Motor neuron (in vitro differentiated cells): ENCODE measurements around the gene SLC25A6. TPM values are rescaled to one million over a fixed set of nuclear protein-coding genes. Genes with fewer than 3 reads are reported as not detected.
"Not testable (repeated sequence)": the region's sequence is repeated elsewhere in the genome, so short reads cannot be mapped to it uniquely, and the experiment has no call there.

ENCODE experiments used
- ATAC-seq, 8 experiments: fragments of 200-7000 bp; cut with Tn5 transposase; replicated peaks in 6 of 8; 2 replicates each; pipeline ENCODE4 v1.8.0; 2021; ENCODE audit warnings: mild to moderate bottlenecking in 8 of 8, moderate library complexity in 8 of 8
- H3K27ac ChIP-seq, 2 donors: fragments of 250-450 bp; sonication (Bioruptor Pico); 2 replicates each; pipeline ENCODE4 v1.9.0; 2021; ENCODE audit warnings: antibody characterized with exemption in 2 of 2, mild to moderate bottlenecking in 2 of 2, moderate library complexity in 1 of 2
- H3K4me1 ChIP-seq, 2 donors: fragments of 250-450 bp; sonication (Bioruptor Pico); replicated peaks in 1 of 2; 2 replicates each; pipeline ENCODE4 v1.6.1; 2021; ENCODE audit warnings: antibody characterized with exemption in 2 of 2, mild to moderate bottlenecking in 2 of 2, moderate library complexity in 1 of 2
- H3K4me3 ChIP-seq, 5 donors: fragments of 250-450 bp; sonication (Bioruptor Pico); 2 replicates each; pipeline ENCODE4 v1.9.0; 2021; ENCODE audit warnings: antibody characterized with exemption in 5 of 5, mild to moderate bottlenecking in 5 of 5, moderate library complexity in 4 of 5
- WGBS, 10 experiments: fragments of 450-650 bp; shearing (Covaris generic); methylation state at CpG; one replicate each; pipeline ENCODE4 v1.0.0; 2022; 5-methylcytosine and 5-hydroxymethylcytosine counted together
- in situ Hi-C, 9 experiments: fragments of 400-800 bp; cut with MboI; loops; one replicate each; pipeline ENCODE4 v1.15.0; 2021; ENCODE audit warnings: low sequenced_read_pairs in 9 of 9, low pct_unique_long_range_greater_than_20kb in 2 of 9; ENCODE audit not compliant: unreplicated experiment in 9 of 9
- total RNA-seq, 8 experiments: library from RNA; unstranded; fragments of 300-600 nt; gene quantifications; 2 replicates each; pipeline versions ENCODE4 v1.2.3 to v1.2.4, GENCODE V29; 2022

Gene SLC25A6
- total RNA-seq, 8 experiments from 2014 or later: 145 to 398 (median 286) TPM

DNA sequence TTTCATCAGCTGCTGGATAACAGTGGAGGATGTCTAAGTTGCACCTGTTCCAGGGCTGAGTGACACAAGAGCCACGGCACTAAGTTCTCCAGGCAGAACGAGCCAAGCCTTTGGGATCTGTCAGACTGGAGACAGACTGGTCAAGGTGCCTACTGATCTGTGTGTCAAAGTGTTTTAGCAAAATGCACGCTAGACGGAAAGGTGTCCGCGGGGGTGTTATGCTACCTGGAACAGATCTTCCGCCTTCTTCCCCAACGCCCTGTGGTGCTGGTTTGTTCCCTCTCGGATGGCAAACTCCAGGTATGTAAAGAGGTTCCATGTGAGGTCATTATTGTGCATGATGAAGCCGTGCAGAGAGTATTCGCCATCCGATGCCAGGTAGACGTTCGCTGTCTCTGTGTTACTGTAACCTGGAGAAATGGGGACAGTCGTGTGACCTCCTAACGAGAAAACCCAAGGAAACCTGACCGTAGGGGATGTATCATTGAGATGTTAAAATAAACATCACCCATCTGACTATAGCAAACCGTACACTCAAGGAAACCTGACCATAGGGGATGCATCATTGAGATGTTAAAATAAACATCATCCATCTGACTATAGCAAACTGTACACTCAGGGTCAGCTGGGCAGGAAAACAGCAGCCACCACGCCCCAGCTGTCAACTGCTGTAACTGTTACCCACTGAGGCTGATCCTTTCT is 29.7 kb upstream of the SLC25A6 start:
- in situ Hi-C loops: no loop called here
- H3K4me1 ChIP-seq: no peaks in the 10 kb centered on the region

DNA sequence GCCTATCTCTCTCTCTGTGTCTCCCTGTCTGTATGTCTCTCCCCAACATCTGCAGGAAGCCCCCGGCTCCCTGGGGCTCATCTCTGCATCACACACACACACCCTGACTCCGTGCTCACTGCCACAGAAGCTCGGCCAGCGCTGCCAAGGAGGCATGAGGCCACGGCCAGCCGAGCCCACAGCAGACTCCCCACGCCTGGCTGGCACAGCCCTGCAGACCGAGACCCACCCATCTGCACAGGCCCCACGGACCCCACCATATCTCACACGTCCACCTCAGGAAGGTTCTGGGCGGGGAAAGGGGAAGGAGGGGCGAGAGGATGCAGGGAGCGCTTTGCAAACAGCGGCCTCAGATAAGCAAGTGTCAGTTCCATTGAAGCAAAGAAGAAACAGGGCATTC is 28.5 kb upstream of the SLC25A6 start:
- Histone ChIP-seq H3K4me3 (no peak overlapping the region), H3K4me1 (no peaks in the 10 kb centered on the region), H3K27ac (no peak overlapping the region)
- in situ Hi-C loops: no loop called here
- ATAC-seq: peak in 1 of 8 experiments; percentile 9
- 49 to 92% (median 82%) methylated on average over 1 to 9 of the region's 14 CpGs; no CpG with 5 or more reads in 4 of the 10 experiments for WGBS, 10 experiments

More for the DNA sequence above, 29.7 kb upstream of the SLC25A6 start:
- 60 to 100% (median 96%) methylated on average over 1 to 16 of the region's 19 CpGs; no CpG with 5 or more reads in 1 of the 10 experiments for WGBS, 10 experiments
- Histone ChIP-seq H3K4me3 (no peak overlapping the region), H3K27ac (no peak overlapping the region)
- ATAC-seq: no peak

DNA sequence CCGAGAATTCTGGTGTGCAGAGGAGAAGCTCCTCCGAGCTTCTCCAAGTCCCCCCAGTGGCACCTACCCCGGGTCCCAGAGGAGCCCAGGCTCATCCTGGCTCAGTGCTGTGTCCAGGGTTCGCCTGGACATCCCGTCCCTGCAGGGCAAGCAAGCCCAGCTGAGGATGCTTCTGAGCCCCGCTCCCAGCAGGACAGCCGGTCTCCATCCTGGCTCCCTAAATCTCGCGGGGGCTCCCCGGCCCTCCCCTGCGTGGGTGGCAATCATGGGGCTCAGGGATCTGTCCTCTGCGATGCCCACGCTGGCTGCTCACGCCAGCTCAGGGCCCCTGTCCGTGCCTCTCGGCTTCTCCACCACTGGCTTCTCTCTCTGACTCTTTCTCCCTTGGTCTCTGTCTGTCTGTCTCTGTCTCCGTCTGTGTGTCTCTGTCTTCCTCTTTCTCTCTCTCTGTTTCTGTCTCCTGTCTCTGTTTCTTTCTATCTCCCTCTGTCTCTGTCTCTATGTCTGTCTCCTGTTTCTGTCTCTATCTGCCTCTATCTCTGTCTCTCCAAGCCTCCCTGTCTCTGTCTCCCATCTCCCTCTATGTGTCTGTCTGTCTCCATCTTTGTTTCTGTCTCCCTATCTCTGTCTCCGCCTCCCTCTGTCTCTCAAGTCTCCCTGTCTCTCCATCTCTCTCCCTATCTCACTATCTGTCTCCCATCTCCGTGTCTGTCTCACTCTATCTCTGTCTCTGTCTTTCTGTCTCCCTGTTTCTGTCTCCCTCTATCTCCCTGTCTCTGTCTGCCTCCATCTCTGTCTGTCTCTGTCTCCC is 27.8 kb upstream of the SLC25A6 start:
- in situ Hi-C loops: no loop called here
- ATAC-seq: peak in 1 of 8 experiments; percentile 7
- Histone ChIP-seq H3K4me1 (no peaks in the 10 kb centered on the region), H3K4me3 (no peak overlapping the region), H3K27ac (no peak overlapping the region)
- 50 to 93% (median 88%) methylated on average over 2 to 10 of the region's 19 CpGs for WGBS, 10 experiments

DNA sequence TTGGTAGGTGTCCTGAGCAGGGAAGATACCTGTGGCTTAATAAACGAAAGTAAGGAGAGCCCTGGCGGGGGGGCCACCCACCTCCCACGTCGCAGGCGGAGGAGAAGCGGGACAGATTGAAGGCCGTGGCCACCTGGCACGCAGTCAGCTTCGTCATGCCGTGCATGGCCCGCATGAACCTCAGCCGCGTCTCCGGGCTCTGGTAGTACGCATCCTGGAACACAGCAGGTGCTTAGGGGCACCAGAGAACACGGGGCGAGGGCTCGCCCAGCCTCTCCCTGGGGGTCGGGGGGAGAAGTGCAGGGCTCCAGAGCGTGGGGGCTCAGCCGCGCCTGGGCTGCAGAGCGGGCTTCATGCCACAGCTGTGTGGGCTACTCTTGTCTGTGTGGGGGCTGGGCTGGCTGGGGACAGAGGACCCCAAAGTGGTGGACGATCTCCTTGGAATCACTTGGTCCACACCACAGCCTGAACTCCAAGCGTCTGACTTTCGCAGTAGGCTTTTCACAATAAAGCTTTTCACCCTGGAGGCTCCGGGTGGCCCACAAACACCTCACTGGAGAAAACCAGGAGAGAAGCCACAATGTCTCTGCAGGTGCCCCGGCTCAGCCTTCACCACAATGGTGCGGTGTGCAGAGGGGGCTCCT is 27.1 kb upstream of the SLC25A6 start:
- Histone ChIP-seq H3K4me1 (no peaks in the 10 kb centered on the region), H3K27ac (no peak overlapping the region), H3K4me3 (no peak overlapping the region)
- WGBS, 10 experiments: 90 to 100% (median 98%) methylated on average over 1 to 11 of the region's 29 CpGs; no CpG with 5 or more reads in 5 of the 10 experiments
- peak in 1 of 8 experiments; percentile 5 for ATAC-seq
- in situ Hi-C loops: no loop called here

DNA sequence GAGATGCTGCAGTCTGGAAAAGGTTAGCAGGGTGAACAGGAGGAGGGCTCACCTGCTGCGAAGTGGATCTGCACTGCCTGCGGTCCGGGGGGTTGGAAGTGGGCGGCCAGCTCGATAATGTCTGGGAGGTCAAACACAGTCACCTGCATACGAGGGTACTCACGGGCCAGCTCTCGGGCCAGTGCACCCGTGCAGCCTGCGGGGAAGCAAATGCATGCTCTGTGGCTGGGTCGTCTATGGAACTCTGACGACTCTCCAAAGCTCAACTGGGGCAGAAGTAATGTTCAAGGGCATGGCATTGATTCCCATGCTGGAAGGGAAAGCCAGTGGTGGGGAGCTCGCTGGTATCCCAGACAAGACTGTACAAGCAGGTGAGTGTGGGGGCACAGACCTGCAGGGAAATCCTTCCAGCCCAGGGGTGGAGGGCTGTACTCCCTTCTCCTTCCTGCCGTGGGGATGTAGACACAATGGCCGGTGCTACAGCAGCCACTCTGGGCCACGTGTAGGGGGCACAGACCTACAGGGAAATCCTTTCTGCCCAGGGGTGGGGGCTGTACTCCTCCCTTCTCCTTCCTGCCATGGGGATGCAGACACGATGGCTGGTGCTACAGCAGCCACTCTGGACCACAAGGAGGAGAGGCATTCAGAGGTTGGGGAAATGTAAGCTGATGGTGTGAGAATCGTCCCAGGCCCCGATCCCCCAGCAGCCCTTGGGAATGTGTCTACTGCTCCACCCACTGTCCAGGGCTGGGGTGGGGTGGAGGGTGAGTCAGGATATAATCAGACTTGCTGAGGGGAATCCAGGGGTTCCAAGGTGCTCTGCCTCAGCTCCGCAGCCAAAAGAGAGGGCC is 26.2 kb upstream of the SLC25A6 start:
- in situ Hi-C loops: no loop called here
- no peaks in the 10 kb centered on the region for H3K4me1 ChIP-seq
- H3K4me3 ChIP-seq: no peak overlapping the region
- H3K27ac ChIP-seq: no peak overlapping the region
- 80 to 100% (median 86%) methylated on average over 1 to 5 of the region's 20 CpGs; no CpG with 5 or more reads in 4 of the 10 experiments for WGBS, 10 experiments
- peak in 2 of 8 experiments; percentile 9 to 19 for ATAC-seq

DNA sequence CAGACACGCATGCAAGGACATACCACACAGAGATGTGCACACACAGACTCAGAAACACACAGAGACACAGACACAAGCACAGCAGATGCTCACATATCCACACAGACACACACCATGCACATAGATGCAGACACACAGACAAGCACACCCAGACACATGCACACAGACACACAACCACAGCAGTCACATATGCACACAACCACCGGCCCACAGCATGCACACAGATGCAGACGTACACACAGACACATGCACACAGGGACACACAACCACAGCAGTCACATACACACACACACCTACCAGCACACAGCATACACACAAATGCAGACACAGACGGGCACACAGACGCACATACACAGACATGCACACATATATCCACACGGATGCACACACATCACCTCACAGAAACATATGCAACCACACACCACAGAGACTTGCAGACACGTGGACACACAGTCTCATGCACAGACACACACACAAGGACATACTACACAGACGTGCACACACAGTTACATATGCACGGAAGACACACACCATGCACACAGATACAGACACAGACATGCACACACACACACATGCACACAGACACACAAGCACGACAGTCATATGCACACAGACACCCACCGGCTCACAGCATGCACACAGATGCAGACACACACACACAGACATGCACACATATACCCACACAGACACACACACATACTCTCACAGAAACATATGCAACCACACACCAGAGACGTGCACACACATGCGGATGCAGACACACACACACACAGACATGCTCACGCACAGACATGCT is 25.2 kb upstream of the SLC25A6 start:
- in situ Hi-C loops: no loop called here
- H3K4me3 ChIP-seq: no peak overlapping the region
- no peaks in the 10 kb centered on the region for H3K4me1 ChIP-seq
- 20 to 84% (median 61%) methylated on average over 1 to 6 of the region's 14 CpGs; no CpG with 5 or more reads in 5 of the 10 experiments for WGBS, 10 experiments
- no peak overlapping the region for H3K27ac ChIP-seq
- ATAC-seq: no peak

DNA sequence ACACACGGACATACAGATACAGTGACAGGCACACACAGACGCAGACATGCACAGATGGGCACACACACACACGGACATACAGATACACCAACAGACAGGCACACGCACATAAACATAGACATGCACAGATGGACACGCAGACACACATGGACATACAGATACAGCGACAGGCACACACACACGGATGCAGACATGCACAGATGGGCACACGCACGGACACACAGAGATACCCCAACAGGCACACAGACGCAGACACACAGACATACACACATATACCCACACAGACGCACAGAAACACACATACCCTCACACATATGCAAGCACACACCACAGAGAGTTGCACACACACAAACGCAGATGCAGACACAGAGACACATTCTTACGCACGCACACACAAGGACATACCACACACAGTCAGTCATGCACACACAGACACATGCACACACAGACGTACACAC is 24.4 kb upstream of the SLC25A6 start:
- WGBS, 10 experiments: 60 to 100% (median 70%) methylated on average over 1 to 8 of the region's 15 CpGs; no CpG with 5 or more reads in 3 of the 10 experiments
- no peak overlapping the region for H3K27ac ChIP-seq
- in situ Hi-C loops: no loop called here
- no peak overlapping the region for H3K4me3 ChIP-seq
- no peak for ATAC-seq
- no peaks in the 10 kb centered on the region for H3K4me1 ChIP-seq

DNA sequence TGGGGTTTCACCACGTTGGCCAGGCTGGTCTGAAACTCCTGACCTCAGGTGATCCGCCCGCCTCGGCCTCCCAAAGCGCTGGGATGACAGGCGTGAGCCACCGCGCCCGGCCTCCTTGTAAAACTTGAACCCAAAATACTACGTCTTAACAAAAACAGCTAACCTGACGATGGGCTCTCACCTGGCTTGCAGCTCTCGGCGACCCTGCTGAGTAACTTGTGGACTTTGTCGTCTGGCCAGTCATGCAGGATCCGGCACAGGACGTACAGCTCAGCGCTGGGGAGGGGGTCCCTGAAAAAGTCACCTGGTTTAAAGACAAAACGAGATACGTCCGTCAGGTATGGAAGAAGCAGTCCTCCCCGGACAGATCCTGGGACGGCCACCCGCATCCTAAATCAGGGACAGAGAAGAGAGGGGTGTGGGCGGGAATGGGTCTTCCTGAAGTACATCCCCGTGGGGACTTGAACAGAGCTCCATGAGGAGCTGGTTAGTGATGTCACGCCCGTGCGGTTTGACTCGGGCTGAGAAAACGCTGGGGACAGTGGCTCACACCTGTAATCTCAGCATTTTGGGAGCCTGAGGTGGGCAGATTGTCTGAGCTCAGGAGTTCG is 20.7 kb upstream of the SLC25A6 start:
- no peaks in the 10 kb centered on the region for H3K4me1 ChIP-seq
- 93 to 100% (median 98%) methylated on average over 1 to 14 of the region's 31 CpGs; no CpG with 5 or more reads in 3 of the 10 experiments for WGBS, 10 experiments
- ATAC-seq: no peak
- H3K27ac ChIP-seq: no peak overlapping the region
- H3K4me3 ChIP-seq: no peak overlapping the region
- in situ Hi-C loops: no loop called here

DNA sequence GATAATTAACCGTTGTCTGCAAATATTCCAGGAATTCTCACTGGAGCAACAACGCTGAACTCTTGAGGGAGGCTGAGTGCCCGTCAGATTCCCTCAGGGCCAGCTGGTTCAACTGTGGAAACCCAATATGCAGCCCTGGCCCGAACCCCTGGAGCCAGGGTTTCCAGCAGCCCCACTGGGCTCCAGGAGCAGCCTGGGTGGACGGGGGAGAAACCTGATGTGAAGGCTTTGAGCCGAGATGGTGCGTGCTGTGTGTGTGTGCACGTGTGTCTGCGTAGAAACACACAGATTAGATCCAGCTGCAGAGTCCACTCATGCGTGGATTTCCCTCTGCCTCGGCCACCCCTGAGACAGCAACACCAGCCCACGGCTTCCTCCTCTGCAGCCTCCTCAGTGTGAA is 19.4 kb upstream of the SLC25A6 start:
- 57 to 100% (median 81%) methylated on average over 1 to 9 of the region's 12 CpGs; no CpG with 5 or more reads in 3 of the 10 experiments for WGBS, 10 experiments
- in situ Hi-C loops: no loop called here
- Histone ChIP-seq H3K4me1 (no peaks in the 10 kb centered on the region), H3K4me3 (no peak overlapping the region), H3K27ac (no peak overlapping the region)
- no peak for ATAC-seq

DNA sequence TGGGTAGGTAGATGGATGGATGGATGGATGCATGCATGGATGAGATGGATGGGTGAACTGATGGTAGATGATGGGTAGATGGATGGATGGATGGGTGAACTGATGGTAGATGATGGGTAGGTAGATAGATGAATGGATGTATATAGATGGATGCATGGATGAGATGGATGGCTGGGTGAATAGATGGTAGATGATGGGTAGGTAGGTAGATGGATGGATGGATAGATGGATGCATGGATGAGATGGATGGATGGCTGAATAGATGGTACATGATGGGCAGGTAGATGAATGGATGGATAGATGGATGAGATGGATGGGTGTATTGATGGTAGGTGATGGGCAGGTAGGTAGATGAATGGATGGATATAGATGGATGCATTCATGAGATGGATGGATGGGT is 15.1 kb upstream of the SLC25A6 start:
- no peak overlapping the region for H3K27ac ChIP-seq
- ATAC-seq: no peak
- no peaks in the 10 kb centered on the region for H3K4me1 ChIP-seq
- in situ Hi-C loops: no loop called here
- H3K4me3 ChIP-seq: no peak overlapping the region

DNA sequence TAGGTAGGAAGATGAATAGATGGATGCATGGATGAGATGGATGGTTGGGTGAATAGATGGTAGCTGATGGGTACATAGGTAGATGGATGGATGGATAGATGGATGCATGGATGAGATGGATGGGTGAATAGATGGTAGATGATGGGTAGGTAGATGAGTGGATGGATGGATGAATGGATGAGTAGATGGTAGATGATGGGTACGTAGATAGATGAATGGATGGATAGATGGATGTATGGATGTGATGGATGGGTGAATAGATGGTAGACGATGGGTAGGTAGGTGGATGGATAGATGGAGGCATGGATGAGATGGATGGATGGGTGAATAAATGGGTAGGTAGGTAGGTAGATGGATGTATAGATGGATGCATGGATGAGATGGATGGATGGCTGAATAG is 13.9 kb upstream of the SLC25A6 start:
- H3K4me3 ChIP-seq, in situ Hi-C loops, H3K27ac ChIP-seq, ATAC-seq, H3K4me1 ChIP-seq: not testable (repeated sequence)
- WGBS, 10 experiments: 94 to 100% (median 97%) methylated on average over 1 to 2 of the region's 2 CpGs; no CpG with 5 or more reads in 1 of the 10 experiments
